MV-4-11 (cell line): ENCODE measurements around the gene CCNG2.

Experiments
- DNase-seq: peaks from one replicate; lab custom pipeline; 2025; lab: John Stamatoyannopoulos, UW

The CCNG2 gene

GRCh38 chr4:77178560-77178959 is 21.6 kb downstream of the CCNG2 start:
- DNase-seq = no peak

GRCh38 chr4:77179519-77179918 is 22.5 kb downstream of the CCNG2 start:
- DNase-seq = no peak

GRCh38 chr4:77181720-77182119 is 24.7 kb downstream of the CCNG2 start:
- no peak for DNase-seq

GRCh38 chr4:77183777-77184420 is 26.9 kb downstream of the CCNG2 start:
- DNase-seq = no peak

GRCh38 chr4:77184974-77185373 is 28.0 kb downstream of the CCNG2 start:
- DNase-seq = no peak

GRCh38 chr4:77185686-77186085 is 28.7 kb downstream of the CCNG2 start:
- no peak for DNase-seq

- DNase-seq = no peak
Measured at GRCh38 chr4:77187322-77187721, 30.3 kb downstream of the CCNG2 start.

GRCh38 chr4:77188498-77189220 is 31.7 kb downstream of the CCNG2 start:
- DNase-seq = no peak

- no peak for DNase-seq
Measured at GRCh38 chr4:77189412-77189811, 32.4 kb downstream of the CCNG2 start.

- DNase-seq = no peak
Measured at GRCh38 chr4:77190053-77190452, 33.0 kb downstream of the CCNG2 start.

GRCh38 chr4:77193046-77193445 is 36.0 kb downstream of the CCNG2 start:
- DNase-seq = no peak

GRCh38 chr4:77193511-77194102 is 36.6 kb downstream of the CCNG2 start:
- DNase-seq = peak; percentile 96

- DNase-seq = no peak
Measured at GRCh38 chr4:77194366-77194765, 37.4 kb downstream of the CCNG2 start.

- DNase-seq = no peak
Measured at GRCh38 chr4:77194989-77195388, 38.0 kb downstream of the CCNG2 start.

- peak; percentile 88 for DNase-seq
Measured at GRCh38 chr4:77196866-77197265, 39.9 kb downstream of the CCNG2 start.

- DNase-seq = peak; percentile 37
Measured at GRCh38 chr4:77197361-77197760, 40.4 kb downstream of the CCNG2 start.

GRCh38 chr4:77197831-77198230 is 40.8 kb downstream of the CCNG2 start:
- peak; percentile 52 for DNase-seq

- DNase-seq = no peak
Measured at GRCh38 chr4:77199276-77199675, 42.3 kb downstream of the CCNG2 start.

GRCh38 chr4:77199701-77200100 is 42.7 kb downstream of the CCNG2 start:
- DNase-seq = no peak

GRCh38 chr4:77201343-77201742 is 44.3 kb downstream of the CCNG2 start:
- no peak for DNase-seq

- no peak for DNase-seq
Measured at GRCh38 chr4:77201857-77202256, 44.9 kb downstream of the CCNG2 start.

- DNase-seq = no peak
Measured at GRCh38 chr4:77202491-77202890, 45.5 kb downstream of the CCNG2 start.
